22Rv1 (cell line): ENCODE data around the gene FGFBP2.

Experiments
- CTCF ChIP-seq: fragments of 450-650 bp; IDR thresholded peaks from 2 replicates; pipeline ENCODE4 v1.5.1; 2017; ENCODE audit warnings: mild to moderate bottlenecking
- ZFX ChIP-seq: fragments of 450-650 bp; IDR thresholded peaks from 2 replicates; pipeline ENCODE4 v1.6.1; 2017; ENCODE audit warnings: antibody characterized with exemption, borderline replicate concordance

- TF ChIP-seq CTCF (no peak), ZFX (no peak)
These were observed 9.3 kb downstream of the FGFBP2 start for GRCh38 chr4:15953625-15954024.
